ENCODE measurements around the gene CACNB2.

Gene CACNB2

GRCh38 chr10:18400201-18400905 lies 260.1 kb downstream of the CACNB2 start:
- FAIRE-seq (no peak), DNase-seq (ENCODE audit: insufficient read length) (no peak)
- TF ChIP-seq POLR2A (IDR thresholded peaks at IDR 0.05; ENCODE audit: low read depth, low read length) (no peak), POLR2AphosphoS5 (IDR thresholded peaks at IDR 0.05; ENCODE audit: low read depth, low read length) (no peak), TAF1 (IDR thresholded peaks at IDR 0.05; ENCODE audit: borderline replicate concordance, low read depth, low read length) (no peak)

GRCh38 chr10:18400906-18401245 lies 260.7 kb downstream of the CACNB2 start:
- TF ChIP-seq TAF1 (IDR thresholded peaks at IDR 0.05; ENCODE audit: borderline replicate concordance, low read depth, low read length) (no peak), POLR2AphosphoS5 (IDR thresholded peaks at IDR 0.05; ENCODE audit: low read depth, low read length) (no peak), POLR2A (IDR thresholded peaks at IDR 0.05; ENCODE audit: low read depth, low read length) (no peak)
- DNase-seq (ENCODE audit: insufficient read length) (no peak), FAIRE-seq (no peak)

GRCh38 chr10:18401416-18402195 lies 261.4 kb downstream of the CACNB2 start:
- FAIRE-seq (no peak), DNase-seq (ENCODE audit: insufficient read length) (no peak)
- TF ChIP-seq POLR2A (IDR thresholded peaks at IDR 0.05; ENCODE audit: low read depth, low read length) = no peak
- no peak for TF ChIP-seq TAF1 (IDR thresholded peaks at IDR 0.05; ENCODE audit: borderline replicate concordance, low read depth, low read length)
- no peak for TF ChIP-seq POLR2AphosphoS5 (IDR thresholded peaks at IDR 0.05; ENCODE audit: low read depth, low read length)

GRCh38 chr10:18402853-18403252 lies 262.6 kb downstream of the CACNB2 start:
- TF ChIP-seq TAF1 (IDR thresholded peaks at IDR 0.05; ENCODE audit: borderline replicate concordance, low read depth, low read length) (no peak), POLR2AphosphoS5 (IDR thresholded peaks at IDR 0.05; ENCODE audit: low read depth, low read length) (no peak), POLR2A (IDR thresholded peaks at IDR 0.05; ENCODE audit: low read depth, low read length) (no peak)
- DNase-seq (ENCODE audit: insufficient read length) (no peak), FAIRE-seq (no peak)

- DNase-seq (ENCODE audit: insufficient read length) (no peak), FAIRE-seq (no peak)
- TF ChIP-seq TAF1 (IDR thresholded peaks at IDR 0.05; ENCODE audit: borderline replicate concordance, low read depth, low read length) = no peak
- no peak for TF ChIP-seq POLR2AphosphoS5 (IDR thresholded peaks at IDR 0.05; ENCODE audit: low read depth, low read length)
- no peak for TF ChIP-seq POLR2A (IDR thresholded peaks at IDR 0.05; ENCODE audit: low read depth, low read length)
These were observed 264.3 kb downstream of the CACNB2 start for GRCh38 chr10:18404530-18404929.

GRCh38 chr10:18406136-18406535 lies 265.9 kb downstream of the CACNB2 start:
- no peak for TF ChIP-seq POLR2AphosphoS5 (IDR thresholded peaks at IDR 0.05; ENCODE audit: low read depth, low read length)
- no peak for TF ChIP-seq TAF1 (IDR thresholded peaks at IDR 0.05; ENCODE audit: borderline replicate concordance, low read depth, low read length)
- TF ChIP-seq POLR2A (IDR thresholded peaks at IDR 0.05; ENCODE audit: low read depth, low read length) = no peak
- DNase-seq (ENCODE audit: insufficient read length) = no peak
- FAIRE-seq = no peak

GRCh38 chr10:18409599-18410397 lies 269.6 kb downstream of the CACNB2 start:
- DNase-seq (ENCODE audit: insufficient read length) = no peak
- no peak for FAIRE-seq
- TF ChIP-seq TAF1 (IDR thresholded peaks at IDR 0.05; ENCODE audit: borderline replicate concordance, low read depth, low read length) = no peak

GRCh38 chr10:18414061-18414460 lies 273.8 kb downstream of the CACNB2 start:
- DNase-seq (ENCODE audit: insufficient read length) (no peak), FAIRE-seq (no peak)
- TF ChIP-seq POLR2A (IDR thresholded peaks at IDR 0.05; ENCODE audit: low read depth, low read length) (no peak), TAF1 (IDR thresholded peaks at IDR 0.05; ENCODE audit: borderline replicate concordance, low read depth, low read length) (no peak), POLR2AphosphoS5 (IDR thresholded peaks at IDR 0.05; ENCODE audit: low read depth, low read length) (no peak)

GRCh38 chr10:18417950-18418527 lies 277.8 kb downstream of the CACNB2 start:
- DNase-seq (ENCODE audit: insufficient read length) = no peak
- TF ChIP-seq POLR2AphosphoS5 (IDR thresholded peaks at IDR 0.05; ENCODE audit: low read depth, low read length) = no peak
- TF ChIP-seq TAF1 (IDR thresholded peaks at IDR 0.05; ENCODE audit: borderline replicate concordance, low read depth, low read length) = no peak
- TF ChIP-seq POLR2A (IDR thresholded peaks at IDR 0.05; ENCODE audit: low read depth, low read length) = no peak
- FAIRE-seq = peak; percentile 48

GRCh38 chr10:18418541-18419215 lies 278.5 kb downstream of the CACNB2 start:
- peak; percentile 53 for FAIRE-seq

GRCh38 chr10:18419945-18420344 lies 279.7 kb downstream of the CACNB2 start:
- FAIRE-seq = no peak
- no peak for DNase-seq (ENCODE audit: insufficient read length)

More at GRCh38 chr10:18418541-18419215, 278.5 kb downstream of the CACNB2 start:
- no peak for TF ChIP-seq POLR2A (IDR thresholded peaks at IDR 0.05; ENCODE audit: low read depth, low read length)
- TF ChIP-seq TAF1 (IDR thresholded peaks at IDR 0.05; ENCODE audit: borderline replicate concordance, low read depth, low read length) = no peak
- TF ChIP-seq POLR2AphosphoS5 (IDR thresholded peaks at IDR 0.05; ENCODE audit: low read depth, low read length) = no peak
- DNase-seq (ENCODE audit: insufficient read length) = no peak

More at GRCh38 chr10:18419945-18420344, 279.7 kb downstream of the CACNB2 start:
- TF ChIP-seq POLR2A (IDR thresholded peaks at IDR 0.05; ENCODE audit: low read depth, low read length) (no peak), POLR2AphosphoS5 (IDR thresholded peaks at IDR 0.05; ENCODE audit: low read depth, low read length) (no peak), TAF1 (IDR thresholded peaks at IDR 0.05; ENCODE audit: borderline replicate concordance, low read depth, low read length) (no peak)
